H9 (cell line): ENCODE results near the gene SOHLH1. TPM values are rescaled to one million over a fixed set of nuclear protein-coding genes. Genes with fewer than 3 reads are reported as not detected.

Experiments used
- DNase-seq: peaks from one replicate; pipeline ENCODE4 v3.0.0-alpha.2; 2017
- H2AFZ ChIP-seq: one replicate; pipeline ENCODE4 v1.6.1; 2013; ENCODE audit warnings: mild to moderate bottlenecking, low read length, control low read depth, moderate library complexity
- H2AK5ac ChIP-seq: 2 replicates; pipeline ENCODE4 v1.6.1; 2013; ENCODE audit warnings: low read length, control low read depth, mixed read lengths; ENCODE audit not compliant: insufficient read length
- H2BK120ac ChIP-seq: one replicate; pipeline ENCODE4 v1.6.1; 2013; ENCODE audit warnings: low read depth, mild to moderate bottlenecking, low read length, control low read depth, inconsistent platforms; ENCODE audit not compliant: poor library complexity, severe bottlenecking
- H2BK12ac ChIP-seq: 2 replicates; pipeline ENCODE4 v1.6.1; 2013; ENCODE audit warnings: low read length, control low read depth, mixed read lengths, low read depth; ENCODE audit not compliant: insufficient read length
- H2BK15ac ChIP-seq: 2 replicates; pipeline ENCODE4 v1.6.1; 2013; ENCODE audit warnings: low read depth, low read length, control low read depth
- H2BK20ac ChIP-seq: one replicate; pipeline ENCODE4 v1.6.1; 2013; ENCODE audit warnings: low read depth, mild to moderate bottlenecking, low read length, control low read depth, inconsistent platforms; ENCODE audit not compliant: poor library complexity, severe bottlenecking
- H2BK5ac ChIP-seq: 2 replicates; pipeline ENCODE4 v1.6.1; 2013; ENCODE audit warnings: low read length, control low read depth, mixed read lengths; ENCODE audit not compliant: insufficient read length
- H3K14ac ChIP-seq: 2 replicates; pipeline ENCODE4 v1.6.1; 2013; ENCODE audit warnings: low read length, control low read depth; ENCODE audit not compliant: insufficient read depth
- H3K18ac ChIP-seq: 2 replicates; pipeline ENCODE4 v1.6.1; 2013; ENCODE audit warnings: low read depth, mild to moderate bottlenecking, mixed read lengths, low read length, control low read depth; ENCODE audit not compliant: insufficient read length
- H3K23ac ChIP-seq: 2 replicates; pipeline ENCODE4 v1.6.1; 2013; ENCODE audit warnings: low read length, control low read depth, mixed read lengths, low read depth; ENCODE audit not compliant: insufficient read length
- H3K23me2 ChIP-seq: 2 replicates; pipeline ENCODE4 v1.6.1; 2013; ENCODE audit warnings: low read depth, mild to moderate bottlenecking, mixed read lengths, low read length, control low read depth; ENCODE audit not compliant: insufficient read length, poor library complexity, severe bottlenecking
- H3K27ac ChIP-seq: 2 replicates; pipeline ENCODE4 v1.5.1; 2013; ENCODE audit warnings: low read length, control low read depth, mixed read lengths, low read depth; ENCODE audit not compliant: insufficient read length
- H3K27me3 ChIP-seq: 2 replicates; pipeline ENCODE4 v1.6.1; 2013; ENCODE audit warnings: low read length, control low read depth, inconsistent platforms; ENCODE audit not compliant: insufficient read depth
- H3K4ac ChIP-seq: 2 replicates; pipeline ENCODE4 v1.6.1; 2013; ENCODE audit warnings: low read depth, mild to moderate bottlenecking, control low read depth, inconsistent platforms, low read length, moderate library complexity
- H3K4me1 ChIP-seq: 2 replicates; pipeline ENCODE4 v1.6.1; 2013; ENCODE audit warnings: low read length, control low read depth, inconsistent platforms; ENCODE audit not compliant: insufficient read depth
- H3K4me2 ChIP-seq: 2 replicates; pipeline ENCODE4 v1.6.1; 2013; ENCODE audit warnings: low read length, control low read depth, mixed read lengths; ENCODE audit not compliant: insufficient read length, insufficient read depth
- H3K56ac ChIP-seq: 2 replicates; pipeline ENCODE4 v1.6.1; 2013; ENCODE audit warnings: low read depth, mild to moderate bottlenecking, mixed read lengths, low read length, control low read depth; ENCODE audit not compliant: insufficient read length
- H3K79me1 ChIP-seq: 2 replicates; pipeline ENCODE4 v1.6.1; 2013; ENCODE audit warnings: low read depth, mild to moderate bottlenecking, moderate library complexity, low read length, control low read depth, inconsistent platforms; ENCODE audit not compliant: insufficient read depth, poor library complexity, severe bottlenecking
- H3K79me2 ChIP-seq: 2 replicates; pipeline ENCODE4 v1.6.1; 2013; ENCODE audit warnings: low read length, control low read depth, inconsistent platforms; ENCODE audit not compliant: insufficient read depth
- H3K9ac ChIP-seq: 2 replicates; pipeline ENCODE4 v1.6.1; 2013; ENCODE audit warnings: low read length, control low read depth, mixed read lengths; ENCODE audit not compliant: insufficient read length; ENCODE audit errors: extremely low read depth
- H3K9me3 ChIP-seq: one replicate; pipeline ENCODE4 v1.6.1; 2013; ENCODE audit warnings: low read depth, low read length, inconsistent platforms; ENCODE audit not compliant: control insufficient read depth
- H3T11ph ChIP-seq: one replicate; pipeline ENCODE4 v1.6.1; 2013; ENCODE audit warnings: mild to moderate bottlenecking, low read length, control low read depth, inconsistent platforms
- H4K20me1 ChIP-seq: one replicate; pipeline ENCODE4 v1.6.1; 2013; ENCODE audit not compliant: control insufficient read depth, insufficient read length, insufficient read depth
- H4K5ac ChIP-seq: 2 replicates; pipeline ENCODE4 v1.6.1; 2013; ENCODE audit warnings: low read depth, mild to moderate bottlenecking, mixed read lengths, low read length, control low read depth; ENCODE audit not compliant: insufficient read length
- H4K8ac ChIP-seq: replicated peaks from 2 replicates; pipeline ENCODE4 v1.6.1; 2013; ENCODE audit warnings: low read length, control low read depth, mixed read lengths, low read depth; ENCODE audit not compliant: insufficient read length
- H4K91ac ChIP-seq: 2 replicates; pipeline ENCODE4 v1.6.1; 2013; ENCODE audit warnings: low read depth, mild to moderate bottlenecking, moderate library complexity, mixed read lengths, low read length, control low read depth; ENCODE audit not compliant: insufficient read length
- H3K27ac Mint-ChIP-seq, 3 experiments: 2 replicates in 2 of 3; 3 replicates in 1 of 3; pipeline ENCODE4 v1.8.0; 2020 to 2021; ENCODE audit warnings: mixed read lengths in 3 of 3, mild to moderate bottlenecking in 1 of 3, moderate library complexity in 1 of 3
- H3K27me3 Mint-ChIP-seq: 2 replicates; pipeline ENCODE4 v1.8.0; 2021; ENCODE audit warnings: low read depth, mild to moderate bottlenecking, moderate library complexity, mixed read lengths
- H3K36me3 Mint-ChIP-seq, 3 experiments: 2 replicates in 2 of 3; 3 replicates in 1 of 3; pipeline ENCODE4 v1.8.0; 2020 to 2021; ENCODE audit warnings: low read depth in 3 of 3, mixed read lengths in 3 of 3; ENCODE audit not compliant: insufficient read depth in 1 of 3
- H3K4me1 Mint-ChIP-seq, 2 experiments: 2 replicates each; pipeline ENCODE4 v1.8.0; 2020; ENCODE audit warnings: mixed read lengths in 2 of 2
- H3K4me3 Mint-ChIP-seq, 2 experiments: 2 replicates in 1 of 2; 3 replicates in 1 of 2; pipeline ENCODE4 v1.8.0; 2020 to 2021; ENCODE audit warnings: mild to moderate bottlenecking in 2 of 2, mixed read lengths in 2 of 2, moderate library complexity in 1 of 2
- H3K9me3 Mint-ChIP-seq, 2 experiments: 2 replicates in 1 of 2; 3 replicates in 1 of 2; pipeline ENCODE4 v1.8.0; 2020; ENCODE audit warnings: mild to moderate bottlenecking in 2 of 2, mixed read lengths in 2 of 2, moderate library complexity in 1 of 2
- WGBS: extraction: QIAGEN DNeasy Blood & Tissue Kit; methylation state at CpG from one replicate; pipeline ENCODE4 v1.1.7; 2013; ENCODE audit warnings: missing lambda C conversion rate, low lambda C conversion rate, mixed read lengths; ENCODE audit not compliant: insufficient read length; ENCODE audit errors: extremely low coverage; 5-methylcytosine and 5-hydroxymethylcytosine counted together
- total RNA-seq: library from RNA; stranded (reverse); gene quantifications from 2 replicates; pipeline ENCODE4 v1.2.1, GENCODE V29; 2021
- TF ChIP-seq, protein P1 (sequence below): fragments of 200-600 bp; sonication (generic); conservative IDR thresholded peaks from 3 replicates; pipeline ENCODE4 v1.8.0; 2021; ENCODE audit warnings: antibody characterized with exemption, mild to moderate bottlenecking

Gene SOHLH1
- total RNA-seq, 1 experiment from 2014 or later = not detected

DNA sequence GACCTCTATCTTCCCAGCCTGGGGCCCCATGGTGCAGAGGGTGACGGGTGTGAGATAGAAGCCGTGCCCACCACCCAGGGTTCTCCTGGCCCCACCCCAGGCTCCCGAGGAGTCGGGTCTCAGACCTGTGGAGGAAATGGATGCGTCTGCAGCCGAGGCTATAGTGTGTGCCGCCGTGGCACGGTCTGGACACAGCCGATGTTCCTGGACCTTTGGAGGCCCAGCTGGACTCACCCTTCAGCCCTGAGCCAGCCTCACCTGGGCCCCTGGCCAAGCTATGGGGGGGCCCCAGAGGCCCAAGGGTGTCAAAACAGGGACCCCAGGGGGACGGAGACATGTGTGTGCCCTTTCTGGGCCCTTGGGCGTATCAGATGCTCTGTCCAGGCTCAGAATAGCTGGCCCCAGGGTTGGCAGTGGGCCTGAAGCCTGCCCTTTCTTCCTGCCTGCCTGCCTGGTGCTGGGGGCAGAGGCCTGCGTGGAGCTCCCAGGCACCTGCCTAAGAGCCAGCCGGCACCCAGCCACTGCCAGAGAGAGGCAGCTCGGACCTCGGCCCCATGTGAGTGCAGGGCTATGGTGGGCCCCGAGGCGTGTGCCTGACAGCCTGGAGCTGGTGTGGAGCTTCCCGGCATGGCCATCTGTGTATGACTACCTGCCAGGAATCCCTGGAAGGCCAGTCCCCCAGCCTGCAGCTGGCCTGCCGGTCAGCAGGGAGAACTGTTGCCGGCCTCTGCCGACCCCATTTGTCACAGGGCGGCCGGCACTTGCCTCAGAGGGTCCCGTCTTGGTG is 44.5 kb upstream of the SOHLH1 start:
- Histone ChIP-seq H3K4me2 (no peak overlapping the region), H3K79me1 (no peaks in the 10 kb centered on the region), H3K4ac (no peak overlapping the region), H3K4me1 (no peaks in the 10 kb centered on the region), H2BK5ac (no peak overlapping the region), H2AK5ac (no peak overlapping the region), H3K14ac (no peak overlapping the region; the same call in 1 of the 2 replicates), H2BK20ac (no peak overlapping the region), H3K23ac (no peak overlapping the region), H3K27me3 (no peaks in the 10 kb centered on the region), H3K79me2 (no peaks in the 10 kb centered on the region), H3K27ac (no peak overlapping the region), H3K23me2 (peaks cover 3% of the 10 kb centered on the region), H2BK120ac (no peak overlapping the region), H2BK15ac (no peak overlapping the region), H3K9me3 (no peaks in the 10 kb centered on the region), H3T11ph (no peak overlapping the region), H2AFZ (no peak overlapping the region), H2BK12ac (no peak overlapping the region), H3K9ac (no peak overlapping the region), H4K8ac (no peak overlapping the region), H4K20me1 (no peaks in the 10 kb centered on the region), H4K5ac (no peak overlapping the region), H3K18ac (no peak overlapping the region), H3K56ac (no peak overlapping the region), H4K91ac (no peak overlapping the region)
- Mint-ChIP-seq H3K36me3 (no peaks in the 10 kb centered on the region), H3K9me3 (no peaks in the 10 kb centered on the region), H3K27ac (no peak overlapping the region), H3K4me3 (no peak overlapping the region), H3K27me3 (no peaks in the 10 kb centered on the region; the same call in 1 of the 2 replicates), H3K4me1 (peaks cover 0 to 9% of the 10 kb centered on the region in 2 experiments; a peak in 2 of 4 replicates)
- no peak for DNase-seq
- no CpG with 5 or more reads among the region's 25 CpGs for WGBS
- TF ChIP-seq, protein P1, sequence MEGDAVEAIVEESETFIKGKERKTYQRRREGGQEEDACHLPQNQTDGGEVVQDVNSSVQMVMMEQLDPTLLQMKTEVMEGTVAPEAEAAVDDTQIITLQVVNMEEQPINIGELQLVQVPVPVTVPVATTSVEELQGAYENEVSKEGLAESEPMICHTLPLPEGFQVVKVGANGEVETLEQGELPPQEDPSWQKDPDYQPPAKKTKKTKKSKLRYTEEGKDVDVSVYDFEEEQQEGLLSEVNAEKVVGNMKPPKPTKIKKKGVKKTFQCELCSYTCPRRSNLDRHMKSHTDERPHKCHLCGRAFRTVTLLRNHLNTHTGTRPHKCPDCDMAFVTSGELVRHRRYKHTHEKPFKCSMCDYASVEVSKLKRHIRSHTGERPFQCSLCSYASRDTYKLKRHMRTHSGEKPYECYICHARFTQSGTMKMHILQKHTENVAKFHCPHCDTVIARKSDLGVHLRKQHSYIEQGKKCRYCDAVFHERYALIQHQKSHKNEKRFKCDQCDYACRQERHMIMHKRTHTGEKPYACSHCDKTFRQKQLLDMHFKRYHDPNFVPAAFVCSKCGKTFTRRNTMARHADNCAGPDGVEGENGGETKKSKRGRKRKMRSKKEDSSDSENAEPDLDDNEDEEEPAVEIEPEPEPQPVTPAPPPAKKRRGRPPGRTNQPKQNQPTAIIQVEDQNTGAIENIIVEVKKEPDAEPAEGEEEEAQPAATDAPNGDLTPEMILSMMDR = no peak
